Right ventricle myocardium inferior (tissue), 1 donor: ENCODE measurements around the gene TXNRD1. TPM values are rescaled to one million over a fixed set of nuclear protein-coding genes. Genes with fewer than 3 reads are reported as not detected.
A peak's percentile ranks its signal among the peaks of the same experiment; 100 is the strongest.
"Not testable (repeated sequence)": the region's sequence is repeated elsewhere in the genome, so short reads cannot be mapped to it uniquely, and the experiment has no call there.

Source experiments
- ATAC-seq: fragments of 200-7000 bp; cut with Tn5 transposase; one replicate; pipeline ENCODE4 v1.9.1; 2020; ENCODE audit warnings: mild to moderate bottlenecking, moderate library complexity
- DNase-seq: peaks from one replicate; pipeline ENCODE4 v3.0.0; 2021; ENCODE audit errors: missing footprints
- intact Hi-C: fragments of 100-400 bp; cut with DNase I; formaldehyde crosslinking; loops from one replicate; pipeline ENCODE4 v1.11.0; 2022
- total RNA-seq: library from RNA; stranded (reverse); fragmentation: NEBNext Ultra II Directional; extraction: Animal tissue kit (Norgen Biotek cat#: 25700); gene quantifications from one replicate; pipeline ENCODE4 v1.2.1, GENCODE V29; 2021
- donor health status: DM: no; HTN: yes; CAD: no; lungs with severe emphysema.

TXNRD1 gene
- total RNA-seq, 1 donor from 2014 or later: 89.3 TPM

DNA sequence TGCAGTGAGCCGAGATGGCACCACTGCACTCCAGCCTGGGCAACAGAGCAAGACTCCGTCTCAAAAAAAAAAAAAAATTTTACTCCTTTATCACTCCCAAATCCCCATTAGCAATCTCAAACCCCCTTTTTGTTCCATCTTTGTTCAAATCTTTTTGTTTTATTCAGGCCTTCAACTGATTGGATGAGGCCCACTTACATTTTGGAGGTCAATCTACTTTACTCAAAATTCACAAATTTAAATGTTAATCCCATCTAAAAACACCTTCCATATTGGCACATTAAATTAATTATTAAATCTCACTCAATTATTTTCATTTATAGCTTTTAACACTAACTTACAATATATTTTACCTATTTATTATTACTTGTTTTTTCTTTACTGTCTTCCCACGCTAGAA, 27.0 kb upstream of the TXNRD1 start:
- intact Hi-C loops: no loop called here
- DNase-seq (no peak), ATAC-seq (no peak)

- ATAC-seq (no peak), DNase-seq (no peak)
- intact Hi-C loops: no loop called here
These were observed 25.5 kb upstream of the TXNRD1 start for GRCh38 chr12:104189915-104190555.

DNA sequence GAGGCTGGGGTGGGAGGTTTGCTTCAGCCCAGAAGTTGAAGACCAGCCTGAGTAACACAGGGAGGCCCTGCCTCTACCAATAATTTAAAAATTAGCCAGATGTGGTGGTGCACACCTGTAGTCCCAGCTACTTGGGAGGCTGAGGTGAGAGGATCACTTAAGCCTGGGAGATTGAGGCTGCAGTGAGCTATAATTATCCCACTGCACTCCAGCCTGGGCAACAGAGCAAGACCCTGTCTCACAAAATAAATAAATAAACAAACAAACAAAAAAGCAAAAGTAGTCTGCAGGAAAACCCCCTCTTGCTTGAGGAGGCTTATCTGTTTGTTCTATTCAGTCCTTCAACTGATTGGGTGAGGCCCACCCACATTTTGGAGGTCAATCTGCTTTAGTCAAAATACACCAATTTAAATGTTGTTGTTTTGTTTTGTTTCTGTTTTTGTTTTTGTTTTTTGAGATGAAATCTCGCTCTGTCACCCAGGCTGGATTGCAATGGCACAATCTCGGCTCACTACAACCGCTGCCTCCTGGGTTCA, 24.9 kb upstream of the TXNRD1 start:
- DNase-seq (no peak), ATAC-seq (no peak)
- intact Hi-C loops: no loop called here

GRCh38 chr12:104197264-104197663, 18.3 kb upstream of the TXNRD1 start:
- DNase-seq (no peak), ATAC-seq (peak; percentile 88)
- intact Hi-C loops: no loop called here

DNA sequence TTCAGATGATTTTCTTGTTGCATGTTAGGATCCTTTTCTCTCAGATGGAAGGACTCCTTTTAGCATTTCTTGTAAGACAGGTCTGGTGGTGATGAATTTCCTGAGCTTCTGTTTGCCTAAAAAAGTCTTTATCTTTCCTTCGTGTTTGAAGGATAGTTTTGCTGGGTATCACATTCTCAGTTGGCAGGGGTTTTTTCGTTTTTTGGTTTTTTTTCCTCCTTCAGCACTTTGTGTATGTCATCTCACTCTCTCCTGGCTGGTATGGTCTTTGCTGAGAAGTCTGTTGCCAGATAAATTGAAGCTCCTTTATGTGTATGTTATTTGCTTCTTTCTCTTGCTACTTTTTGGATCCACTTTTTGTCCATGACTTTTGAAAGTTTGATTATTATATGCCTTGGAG, 15.6 kb upstream of the TXNRD1 start:
- ATAC-seq (no peak), DNase-seq (no peak)
- intact Hi-C loops: loop anchor here (10.0 kb wide), 1 partner anchor 675 kb away; no protein-coding TSS in a partner anchor

DNA sequence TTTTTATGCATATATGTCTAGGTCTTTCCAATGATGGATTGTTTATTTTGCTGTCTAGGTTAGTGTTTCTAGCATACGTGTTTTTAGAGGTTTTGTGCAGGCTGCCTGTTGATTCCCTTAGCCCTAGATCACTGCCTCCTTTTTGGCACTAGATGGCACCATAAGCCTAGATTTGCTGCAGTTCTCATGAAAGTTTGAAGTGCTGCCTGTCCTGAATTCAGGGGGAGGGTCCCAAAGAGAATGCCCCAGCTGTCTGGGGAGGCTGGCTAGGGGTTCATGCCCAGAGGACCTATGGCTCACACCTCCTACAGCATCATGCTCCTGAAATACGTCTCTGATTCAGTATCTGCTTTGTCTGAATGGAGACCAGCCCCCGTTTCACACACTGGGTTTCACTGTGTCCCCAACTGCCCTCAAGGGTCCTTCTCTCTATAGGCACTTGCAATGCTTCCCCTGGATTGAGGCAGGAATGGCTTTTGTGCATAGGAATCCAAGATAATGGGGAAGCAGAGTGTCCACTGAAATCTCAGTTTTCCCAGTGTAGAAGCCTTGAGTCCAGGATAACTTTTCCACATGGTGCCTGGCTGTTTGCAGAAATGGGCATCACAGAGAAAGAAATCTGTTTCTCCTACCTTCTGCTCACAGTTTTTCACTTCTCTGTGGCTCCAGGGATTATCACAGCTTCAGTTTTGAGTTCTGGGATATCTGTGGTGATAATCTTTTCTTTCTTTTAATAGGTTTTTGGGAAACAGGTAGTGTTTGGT, 14.2 kb upstream of the TXNRD1 start:
- ATAC-seq (peak; percentile 78), DNase-seq (no peak)
- intact Hi-C loops: loop anchor here (1.0 to 10.0 kb wide), 2 partner anchors 157 to 673 kb away; no protein-coding TSS in a partner anchor

GRCh38 chr12:104204690-104205480, 10.7 kb upstream of the TXNRD1 start:
- ATAC-seq (no peak), DNase-seq (no peak)
- intact Hi-C loops: loop anchor here (10.0 kb wide), 1 partner anchor 670 kb away; no protein-coding TSS in a partner anchor

- intact Hi-C loops: loop anchor here (10.0 kb wide), 1 partner anchor 667 kb away; no protein-coding TSS in a partner anchor
- ATAC-seq (no peak), DNase-seq (no peak)
These were observed 8.0 kb upstream of the TXNRD1 start for GRCh38 chr12:104207416-104208205.

DNA sequence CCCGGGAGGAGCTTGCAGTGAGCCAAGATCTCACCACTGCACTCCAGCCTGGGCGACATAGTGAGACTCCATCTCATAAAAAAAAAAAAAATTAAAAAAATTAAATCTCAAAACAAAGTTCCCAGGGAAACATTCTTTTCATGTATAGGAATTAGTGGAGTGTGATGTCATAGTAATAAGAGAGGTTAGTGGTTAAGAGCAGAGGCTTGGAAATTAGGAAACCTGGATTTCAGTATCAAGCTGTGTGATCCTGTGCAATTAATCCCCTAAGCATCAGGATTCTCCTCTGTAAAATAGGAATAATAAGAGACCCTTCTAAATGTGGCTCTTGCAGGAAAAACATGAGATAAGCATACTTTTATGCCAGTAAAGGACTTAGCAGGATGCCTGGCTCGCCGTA, 3.1 kb upstream of the TXNRD1 start:
- ATAC-seq (no peak), DNase-seq (no peak)
- intact Hi-C loops: no loop called here

- intact Hi-C loops: loop anchor here (2.0 kb wide), 1 partner anchor 89 kb away; the partner anchor contains the start of gene EID3
These were observed 1.6 kb upstream of the TXNRD1 start for GRCh38 chr12:104213952-104214351.

GRCh38 chr12:104216521-104216924, 944 bp downstream of the TXNRD1 start:
- intact Hi-C loops: loop anchor here (2.0 to 5.0 kb wide), 2 partner anchors 70 to 141 kb away; no protein-coding TSS in a partner anchor
- ATAC-seq (no peak), DNase-seq (no peak)

More at GRCh38 chr12:104213952-104214351, 1.6 kb upstream of the TXNRD1 start:
- ATAC-seq: no peak
- no peak for DNase-seq

DNA sequence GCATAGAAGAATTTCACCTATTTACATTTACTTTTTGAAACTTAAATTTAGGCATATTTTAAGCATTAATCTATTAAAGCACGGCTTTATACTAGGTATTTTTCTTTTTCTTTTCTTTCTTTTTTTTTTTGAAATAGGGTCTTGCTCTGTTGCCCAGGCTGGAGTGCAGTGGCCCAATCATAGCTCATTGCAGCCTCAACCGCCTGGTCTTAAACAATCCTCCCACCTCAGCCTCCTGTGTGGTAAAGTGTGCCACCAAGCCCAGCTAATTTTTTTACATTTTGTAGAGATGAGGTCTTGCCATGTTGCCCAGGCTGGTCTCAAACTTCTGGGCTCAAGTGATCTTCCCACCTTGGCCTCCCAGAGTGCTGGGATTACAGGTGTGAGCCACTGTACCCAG, 2.9 kb downstream of the TXNRD1 start:
- intact Hi-C loops: loop anchor here (5.0 kb wide), 1 partner anchor 139 kb away; no protein-coding TSS in a partner anchor
- DNase-seq, ATAC-seq: not testable (repeated sequence)

GRCh38 chr12:104218935-104219334, 3.4 kb downstream of the TXNRD1 start:
- DNase-seq (no peak), ATAC-seq (no peak)
- intact Hi-C loops: loop anchor here (5.0 kb wide), 1 partner anchor 138 kb away; no protein-coding TSS in a partner anchor

DNA sequence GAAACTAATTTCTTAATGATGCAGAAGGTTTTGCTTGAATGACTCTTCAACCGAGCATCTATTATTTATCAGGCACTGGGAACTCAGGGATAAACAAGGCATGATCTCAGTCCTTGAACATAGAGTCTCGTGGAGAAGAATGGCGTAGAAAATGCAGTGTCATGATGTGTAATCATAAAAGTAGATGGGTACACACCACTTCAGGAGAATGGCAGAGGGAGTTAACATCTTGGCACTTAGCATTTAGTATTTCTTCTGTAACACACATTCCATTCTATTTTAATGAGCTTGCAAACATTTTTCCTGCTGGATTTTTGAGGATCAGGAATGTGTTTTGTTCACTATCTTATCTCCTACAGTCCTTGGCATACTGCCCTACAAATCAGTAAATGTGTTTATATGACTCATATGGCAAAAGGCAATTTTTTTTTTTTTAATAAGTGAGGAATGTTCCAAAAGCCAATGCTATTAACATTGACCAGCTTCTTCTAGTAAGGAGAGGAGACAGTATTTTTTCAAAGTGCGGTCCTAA, 3.8 kb downstream of the TXNRD1 start:
- peak; percentile 77 for ATAC-seq
- intact Hi-C loops: loop anchor here (5.0 kb wide), 1 partner anchor 138 kb away; no protein-coding TSS in a partner anchor
- DNase-seq: no peak

- no peak for DNase-seq
- intact Hi-C loops: loop anchor here (5.0 kb wide), 1 partner anchor 137 kb away; no protein-coding TSS in a partner anchor
- ATAC-seq: peak; percentile 15
These were observed 4.4 kb downstream of the TXNRD1 start for GRCh38 chr12:104219908-104220404.

DNA sequence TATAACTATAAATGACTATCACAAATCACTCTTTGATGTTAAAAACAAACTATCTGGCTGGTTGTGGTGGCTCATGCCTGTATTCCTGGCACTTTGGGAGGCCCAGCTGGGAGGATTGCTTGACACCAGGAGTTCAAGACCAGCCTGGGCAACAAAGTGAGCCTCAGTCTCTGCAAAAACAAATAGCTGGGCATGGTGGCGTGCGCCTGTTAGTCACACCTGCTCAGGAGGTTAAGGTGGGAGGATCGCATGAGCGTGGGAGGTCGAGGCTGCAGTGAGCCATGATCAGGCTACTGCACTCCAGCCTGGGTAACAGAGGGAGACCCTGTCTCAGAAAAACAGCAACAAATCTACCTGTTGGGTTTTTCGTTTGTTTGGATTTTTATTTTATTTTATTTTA, 5.4 kb downstream of the TXNRD1 start:
- DNase-seq (no peak), ATAC-seq (no peak)
- intact Hi-C loops: no loop called here

GRCh38 chr12:104222976-104223375, 7.4 kb downstream of the TXNRD1 start:
- DNase-seq (no peak), ATAC-seq (no peak)
- intact Hi-C loops: no loop called here
